Keratinocyte (primary cell): ENCODE results near the gene PDCD7. TPM values are rescaled to one million over a fixed set of nuclear protein-coding genes. Genes with fewer than 3 reads are reported as not detected.

ENCODE experiments used
- DNase-seq: peaks from one replicate; pipeline ENCODE4 v3.0.0-alpha.2; 2011; ENCODE audit warnings: low read depth, missing footprints, low spot score
- FAIRE-seq: peaks from 2 replicates; lab custom pipeline; 2011; peaks lifted over from hg19 to GRCh38; lab: Jason Lieb, UNC
- H2AFZ ChIP-seq: 2 replicates; pipeline ENCODE4 v1.6.0; 2012; ENCODE audit warnings: low read length, control low read depth, inconsistent platforms; ENCODE audit not compliant: control insufficient read depth
- H3K27ac ChIP-seq: 2 replicates; pipeline ENCODE4 v1.5.1; 2011; ENCODE audit warnings: low read length; ENCODE audit not compliant: control insufficient read depth, insufficient read depth
- H3K27me3 ChIP-seq: 3 replicates; pipeline ENCODE4 v1.6.0; 2011; ENCODE audit warnings: low read length; ENCODE audit not compliant: control insufficient read depth, insufficient read depth; ENCODE audit errors: extremely low read depth
- H3K36me3 ChIP-seq, 2 experiments: 2 replicates in 1 of 2; 3 replicates in 1 of 2; pipeline ENCODE4 v1.5.1; 2011; ENCODE audit warnings: low read length in 2 of 2, mild to moderate bottlenecking in 1 of 2; ENCODE audit not compliant: control insufficient read depth in 2 of 2, insufficient read depth in 2 of 2; ENCODE audit errors: extremely low read depth in 1 of 2
- H3K4me1 ChIP-seq: 3 replicates; pipeline ENCODE4 v1.5.1; 2011; ENCODE audit warnings: low read length; ENCODE audit not compliant: control insufficient read depth, insufficient read depth; ENCODE audit errors: extremely low read depth
- H3K4me2 ChIP-seq: 3 replicates; pipeline ENCODE4 v1.6.0; 2011; ENCODE audit warnings: low read depth, low read length; ENCODE audit not compliant: control insufficient read depth, insufficient read depth; ENCODE audit errors: extremely low read depth
- H3K4me3 ChIP-seq, 3 experiments: fragments of 200-600 bp in 1 of 3; sonication (generic) in 1 of 3; 2 replicates in 2 of 3; 3 replicates in 1 of 3; pipeline ENCODE4 v1.5.1; 2011 to 2016; ENCODE audit warnings: low read length in 3 of 3, mild to moderate bottlenecking in 3 of 3, control low read depth in 2 of 3, inconsistent platforms in 1 of 3, low read depth in 1 of 3, mixed read lengths in 1 of 3, mixed run types in 1 of 3, moderate library complexity in 1 of 3; ENCODE audit not compliant: control insufficient read depth in 2 of 3, insufficient read depth in 2 of 3; ENCODE audit errors: extremely low read depth in 1 of 3
- H3K79me2 ChIP-seq: 2 replicates; pipeline ENCODE4 v1.6.0; 2012; ENCODE audit warnings: low read length; ENCODE audit not compliant: control insufficient read depth, insufficient read depth
- H3K9ac ChIP-seq: 3 replicates; pipeline ENCODE4 v1.6.0; 2011; ENCODE audit warnings: low read length; ENCODE audit not compliant: control insufficient read depth, insufficient read depth; ENCODE audit errors: extremely low read depth
- H3K9me1 ChIP-seq: 3 replicates; pipeline ENCODE4 v1.6.0; 2011; ENCODE audit warnings: low read length; ENCODE audit not compliant: control insufficient read depth, insufficient read depth; ENCODE audit errors: extremely low read depth
- H3K9me3 ChIP-seq: 2 replicates; pipeline ENCODE4 v1.5.1; 2012; ENCODE audit warnings: low read depth, low read length; ENCODE audit not compliant: control insufficient read depth
- H4K20me1 ChIP-seq: 3 replicates; pipeline ENCODE4 v1.6.0; 2011; ENCODE audit warnings: low read length; ENCODE audit not compliant: control insufficient read depth, insufficient read depth; ENCODE audit errors: extremely low read depth
- EZH2 ChIP-seq: IDR thresholded peaks from one replicate; pipeline ENCODE4 v1.6.1; 2012; ENCODE audit warnings: inconsistent platforms, mild to moderate bottlenecking, low read length, moderate library complexity
- dilution Hi-C: fragments of 300-500 bp; cut with MboI; formaldehyde crosslinking; loops from one replicate; pipeline ENCODE4 v1.7.0; 2020; ENCODE audit warnings: low sequenced_read_pairs; ENCODE audit not compliant: extremely low pct_ligation_motif_present
- polyA plus RNA-seq, 5 experiments: library from polyadenylated mRNA; depleted of rRNA in 3 of 5; stranded (reverse) in 3 of 5; stranded (forward) in 1 of 5; unstranded in 1 of 5; fragments of >200 nt; gene quantifications; 1 replicate in 1 of 5; 2 replicates in 3 of 5; 3 replicates in 1 of 5; pipeline versions ENCODE4 v1.2.1 to v1.2.3, GENCODE V29; 2011 to 2012; ENCODE audit warnings: missing spikeins in 2 of 5, low read depth in 1 of 5, low replicate concordance in 1 of 5
- TF ChIP-seq, protein P1 (sequence below), 3 experiments: IDR thresholded peaks in 1 of 3; conservative IDR thresholded peaks in 1 of 3; optimal IDR thresholded peaks in 1 of 3; 2 replicates in 2 of 3; 3 replicates in 1 of 3; pipeline versions ENCODE3 to v1.5.1; 2011; ENCODE audit warnings: low read length in 3 of 3, mild to moderate bottlenecking in 3 of 3, moderate library complexity in 2 of 3, control low read depth in 1 of 3, inconsistent platforms in 1 of 3; ENCODE audit not compliant: insufficient read depth in 2 of 3; ENCODE audit errors: extremely low read depth in 1 of 3

PDCD7 gene
- polyA plus RNA-seq, 1 donor (not counting 4 experiments of a cell fraction or from before 2014, with no cell fraction given): 17.2 TPM

DNA sequence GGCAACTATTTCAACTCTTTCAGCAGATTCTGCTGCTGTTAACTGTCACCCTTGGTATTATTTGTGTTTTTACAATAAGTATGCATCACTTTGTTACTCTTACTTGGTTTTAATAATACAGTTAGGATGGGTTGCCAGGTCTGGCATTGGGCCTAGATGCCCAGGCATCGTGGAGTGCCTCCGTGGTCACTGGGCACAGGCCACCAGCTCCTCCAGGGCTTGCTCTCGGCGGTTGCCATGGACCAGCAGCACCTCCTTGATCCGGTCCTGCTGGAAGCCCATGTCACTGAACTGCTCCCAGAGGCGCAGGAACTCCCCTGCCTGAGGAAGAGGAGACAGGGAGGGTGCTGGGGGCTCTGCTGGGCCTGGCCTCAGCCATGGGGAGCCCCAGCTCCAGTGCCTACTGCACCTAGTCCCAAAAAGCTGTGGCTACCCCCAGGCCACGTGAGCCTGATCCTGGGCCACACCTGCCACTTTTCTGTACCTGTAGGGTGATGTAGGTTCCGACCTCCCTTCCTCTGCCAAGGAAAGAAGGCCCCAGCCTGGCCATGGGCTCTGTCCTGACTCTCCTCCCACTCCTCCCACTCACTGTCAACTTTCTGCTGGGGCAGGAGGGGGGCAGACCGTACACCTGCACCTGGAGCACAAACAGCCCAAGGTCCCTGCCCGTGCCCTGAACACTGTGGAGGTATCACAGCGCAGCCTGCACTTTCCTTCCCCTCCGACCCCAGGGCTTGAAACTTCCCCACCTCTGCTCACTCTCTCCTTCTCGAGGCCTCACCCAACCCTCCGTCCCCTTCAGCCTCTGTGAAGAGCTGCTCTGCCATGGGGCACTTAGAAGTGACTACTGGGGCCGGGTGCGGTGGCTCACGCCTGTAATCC is 40.5 kb downstream of the PDCD7 start:
- Histone ChIP-seq H3K9me3 (no peaks in the 10 kb centered on the region), H3K4me1 (no peaks in the 10 kb centered on the region), H3K9ac (no peak overlapping the region), H3K27me3 (no peaks in the 10 kb centered on the region), H2AFZ (no peak overlapping the region), H4K20me1 (no peaks in the 10 kb centered on the region), H3K9me1 (no peaks in the 10 kb centered on the region), H3K36me3 (peaks cover 3 to 6% of the 10 kb centered on the region in 2 experiments), H3K4me2 (no peak overlapping the region), H3K4me3 (no peak overlapping the region), H3K27ac (no peak overlapping the region), H3K79me2 (no peaks in the 10 kb centered on the region)
- no peak for FAIRE-seq
- dilution Hi-C loops: no loop called here
- TF ChIP-seq EZH2: no peak
- TF ChIP-seq, protein P1, sequence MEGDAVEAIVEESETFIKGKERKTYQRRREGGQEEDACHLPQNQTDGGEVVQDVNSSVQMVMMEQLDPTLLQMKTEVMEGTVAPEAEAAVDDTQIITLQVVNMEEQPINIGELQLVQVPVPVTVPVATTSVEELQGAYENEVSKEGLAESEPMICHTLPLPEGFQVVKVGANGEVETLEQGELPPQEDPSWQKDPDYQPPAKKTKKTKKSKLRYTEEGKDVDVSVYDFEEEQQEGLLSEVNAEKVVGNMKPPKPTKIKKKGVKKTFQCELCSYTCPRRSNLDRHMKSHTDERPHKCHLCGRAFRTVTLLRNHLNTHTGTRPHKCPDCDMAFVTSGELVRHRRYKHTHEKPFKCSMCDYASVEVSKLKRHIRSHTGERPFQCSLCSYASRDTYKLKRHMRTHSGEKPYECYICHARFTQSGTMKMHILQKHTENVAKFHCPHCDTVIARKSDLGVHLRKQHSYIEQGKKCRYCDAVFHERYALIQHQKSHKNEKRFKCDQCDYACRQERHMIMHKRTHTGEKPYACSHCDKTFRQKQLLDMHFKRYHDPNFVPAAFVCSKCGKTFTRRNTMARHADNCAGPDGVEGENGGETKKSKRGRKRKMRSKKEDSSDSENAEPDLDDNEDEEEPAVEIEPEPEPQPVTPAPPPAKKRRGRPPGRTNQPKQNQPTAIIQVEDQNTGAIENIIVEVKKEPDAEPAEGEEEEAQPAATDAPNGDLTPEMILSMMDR (optimal IDR thresholded peaks at IDR 0.05 in 1 of 3, IDR thresholded peaks at IDR 0.05 in 1 of 3, conservative IDR thresholded peaks at IDR 0.05 in 1 of 3; ENCODE audit: extremely low read depth in 1 of 3, insufficient read depth in 2 of 3, low read length in 3 of 3): no peak
- no peak for DNase-seq

DNA sequence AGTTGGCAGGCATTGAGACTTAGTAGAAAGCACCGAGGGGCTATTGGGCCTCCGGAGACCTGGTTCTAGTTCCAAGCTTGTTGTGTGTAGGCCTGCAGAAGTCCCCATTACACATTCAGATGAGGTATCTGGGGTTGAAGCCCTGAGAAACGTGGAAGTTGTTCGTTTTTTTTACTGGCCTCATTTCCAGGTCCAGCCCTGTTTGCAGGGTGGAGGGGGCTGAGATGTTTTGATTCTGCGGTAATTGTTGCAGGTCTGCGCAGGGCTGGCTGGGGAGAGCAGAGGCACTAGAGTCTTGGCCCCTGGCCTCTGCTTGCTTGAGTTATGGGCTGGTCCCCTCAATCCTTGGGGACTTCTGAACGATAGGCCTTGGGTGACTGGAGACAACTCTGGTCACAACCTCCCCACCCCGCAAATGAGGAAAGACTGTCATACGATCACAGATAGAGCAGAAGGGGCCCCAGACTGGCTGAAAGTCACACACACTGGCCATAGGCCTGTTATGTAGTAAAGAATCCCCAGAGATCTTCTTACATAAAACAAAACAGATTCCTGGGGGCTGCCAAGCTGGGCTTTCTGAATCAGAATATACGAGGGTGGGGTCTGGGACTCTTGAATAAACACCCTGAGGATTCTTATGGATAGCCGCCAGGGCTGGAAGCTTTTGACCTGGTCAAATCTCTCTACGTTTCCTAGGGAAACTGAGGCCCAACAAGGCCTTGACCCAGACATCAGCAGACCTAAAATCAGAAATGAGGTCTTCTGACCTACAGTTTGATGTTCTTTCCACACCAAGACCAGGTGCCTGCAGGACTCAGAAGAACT is 41.5 kb downstream of the PDCD7 start:
- dilution Hi-C loops: no loop called here
- DNase-seq (no peak), FAIRE-seq (no peak)
- H4K20me1 ChIP-seq: no peaks in the 10 kb centered on the region
- no peaks in the 10 kb centered on the region for H3K9me3 ChIP-seq
- H3K4me1 ChIP-seq: no peaks in the 10 kb centered on the region
- H3K9ac ChIP-seq: no peak overlapping the region
- no peaks in the 10 kb centered on the region for H3K9me1 ChIP-seq
- no peaks in the 10 kb centered on the region for H3K27me3 ChIP-seq
- H3K4me2 ChIP-seq: no peak overlapping the region
- no peak overlapping the region for H2AFZ ChIP-seq
- no peak overlapping the region for H3K27ac ChIP-seq
- TF ChIP-seq EZH2: no peak
- TF ChIP-seq, protein P1 (optimal IDR thresholded peaks at IDR 0.05 in 1 of 3, IDR thresholded peaks at IDR 0.05 in 1 of 3, conservative IDR thresholded peaks at IDR 0.05 in 1 of 3; ENCODE audit: extremely low read depth in 1 of 3, insufficient read depth in 2 of 3, low read length in 3 of 3): no peak
- H3K79me2 ChIP-seq: no peaks in the 10 kb centered on the region
- peaks cover 0 to under 1% of the 10 kb centered on the region in 2 experiments for H3K36me3 ChIP-seq
- H3K4me3 ChIP-seq: no peak overlapping the region
